Endothelial cell (in vitro differentiated cells): ENCODE results near the gene HMGCR. TPM values are rescaled to one million over a fixed set of nuclear protein-coding genes. Genes with fewer than 3 reads are reported as not detected.

Source experiments
- DNase-seq: peaks from one replicate; pipeline ENCODE4 v3.0.0; 2021; ENCODE audit warnings: low spot score
- H3K27ac Mint-ChIP-seq: one replicate; pipeline ENCODE4 v1.8.0; 2021; ENCODE audit warnings: mixed read lengths, inconsistent platforms; ENCODE audit not compliant: unreplicated experiment
- H3K27me3 Mint-ChIP-seq: one replicate; pipeline ENCODE4 v1.8.0; 2021; ENCODE audit warnings: mild to moderate bottlenecking, moderate library complexity, mixed read lengths, inconsistent platforms; ENCODE audit not compliant: unreplicated experiment
- H3K36me3 Mint-ChIP-seq: one replicate; pipeline ENCODE4 v1.8.0; 2021; ENCODE audit warnings: mild to moderate bottlenecking, low read depth, mixed read lengths, inconsistent platforms; ENCODE audit not compliant: unreplicated experiment
- H3K4me1 Mint-ChIP-seq: one replicate; pipeline ENCODE4 v1.8.0; 2021; ENCODE audit warnings: mild to moderate bottlenecking, mixed read lengths, inconsistent platforms; ENCODE audit not compliant: unreplicated experiment
- H3K4me3 Mint-ChIP-seq: one replicate; pipeline ENCODE4 v1.8.0; 2021; ENCODE audit warnings: mild to moderate bottlenecking, mixed read lengths, inconsistent platforms; ENCODE audit not compliant: unreplicated experiment
- H3K9me3 Mint-ChIP-seq: one replicate; pipeline ENCODE4 v1.8.0; 2021; ENCODE audit warnings: mixed read lengths, inconsistent platforms; ENCODE audit not compliant: unreplicated experiment
- total RNA-seq: library from RNA; stranded (reverse); fragmentation: NEBNext Ultra II Directional; extraction: Animal tissue kit (Norgen Biotek cat#: 25700); gene quantifications from one replicate; pipeline ENCODE4 v1.2.1, GENCODE V29; 2021; ENCODE audit not compliant: unreplicated experiment
- TF ChIP-seq, protein P1 (sequence below): fragments of 200-600 bp; sonication (generic); IDR thresholded peaks from one replicate; pipeline ENCODE4 v1.5.0; 2021; ENCODE audit warnings: antibody characterized with exemption; ENCODE audit not compliant: unreplicated experiment

The HMGCR gene
- total RNA-seq, 1 donor from 2014 or later = 145 TPM

GRCh38 chr5:75367401-75367800, 30.4 kb downstream of the HMGCR start:
- Mint-ChIP-seq H3K27me3 (peaks cover 2% of the 10 kb centered on the region), H3K4me1 (peaks cover 14% of the 10 kb centered on the region), H3K36me3 (peaks cover 10% of the 10 kb centered on the region), H3K4me3 (no peak overlapping the region), H3K27ac (no peak overlapping the region), H3K9me3 (no peaks in the 10 kb centered on the region)
- TF ChIP-seq, protein P1, sequence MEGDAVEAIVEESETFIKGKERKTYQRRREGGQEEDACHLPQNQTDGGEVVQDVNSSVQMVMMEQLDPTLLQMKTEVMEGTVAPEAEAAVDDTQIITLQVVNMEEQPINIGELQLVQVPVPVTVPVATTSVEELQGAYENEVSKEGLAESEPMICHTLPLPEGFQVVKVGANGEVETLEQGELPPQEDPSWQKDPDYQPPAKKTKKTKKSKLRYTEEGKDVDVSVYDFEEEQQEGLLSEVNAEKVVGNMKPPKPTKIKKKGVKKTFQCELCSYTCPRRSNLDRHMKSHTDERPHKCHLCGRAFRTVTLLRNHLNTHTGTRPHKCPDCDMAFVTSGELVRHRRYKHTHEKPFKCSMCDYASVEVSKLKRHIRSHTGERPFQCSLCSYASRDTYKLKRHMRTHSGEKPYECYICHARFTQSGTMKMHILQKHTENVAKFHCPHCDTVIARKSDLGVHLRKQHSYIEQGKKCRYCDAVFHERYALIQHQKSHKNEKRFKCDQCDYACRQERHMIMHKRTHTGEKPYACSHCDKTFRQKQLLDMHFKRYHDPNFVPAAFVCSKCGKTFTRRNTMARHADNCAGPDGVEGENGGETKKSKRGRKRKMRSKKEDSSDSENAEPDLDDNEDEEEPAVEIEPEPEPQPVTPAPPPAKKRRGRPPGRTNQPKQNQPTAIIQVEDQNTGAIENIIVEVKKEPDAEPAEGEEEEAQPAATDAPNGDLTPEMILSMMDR = no peak
- DNase-seq = no peak

DNA sequence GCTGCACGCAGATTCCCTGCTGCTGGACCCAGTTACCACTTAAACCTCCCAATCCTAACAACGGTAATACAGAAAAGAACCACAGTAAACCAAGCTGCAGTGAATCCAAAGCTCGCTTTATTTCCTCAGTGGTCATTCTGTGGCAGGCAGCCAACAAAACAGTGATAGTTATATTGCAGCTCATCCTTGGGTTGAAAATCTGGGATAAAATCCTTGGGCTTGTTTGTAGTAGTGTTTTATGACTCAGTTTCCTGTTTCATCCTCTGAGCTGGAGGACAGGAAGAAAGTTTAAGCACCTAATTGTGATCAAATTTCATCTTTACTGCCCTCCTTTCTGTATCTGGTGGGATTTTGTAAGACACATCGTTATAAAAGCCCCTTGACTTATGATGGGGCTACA, 31.4 kb downstream of the HMGCR start:
- H3K4me1 Mint-ChIP-seq = peaks cover 14% of the 10 kb centered on the region
- DNase-seq = no peak

GRCh38 chr5:75373862-75374261, 36.8 kb downstream of the HMGCR start:
- Mint-ChIP-seq H3K27ac (no peak overlapping the region), H3K27me3 (peaks cover 1% of the 10 kb centered on the region), H3K9me3 (no peaks in the 10 kb centered on the region), H3K36me3 (peaks cover 10% of the 10 kb centered on the region), H3K4me1 (no peaks in the 10 kb centered on the region), H3K4me3 (no peak overlapping the region)
- DNase-seq = no peak
- TF ChIP-seq, protein P1 = no peak

More for the DNA sequence above, 31.4 kb downstream of the HMGCR start:
- H3K4me3 Mint-ChIP-seq = no peak overlapping the region
- H3K9me3 Mint-ChIP-seq = no peaks in the 10 kb centered on the region
- H3K27me3 Mint-ChIP-seq = peaks cover 2% of the 10 kb centered on the region
- H3K27ac Mint-ChIP-seq = no peak overlapping the region
- TF ChIP-seq, protein P1 = no peak
- peaks cover 3% of the 10 kb centered on the region for H3K36me3 Mint-ChIP-seq

GRCh38 chr5:75374394-75374814, 37.4 kb downstream of the HMGCR start:
- H3K9me3 Mint-ChIP-seq = no peaks in the 10 kb centered on the region
- H3K4me3 Mint-ChIP-seq = no peak overlapping the region

DNA sequence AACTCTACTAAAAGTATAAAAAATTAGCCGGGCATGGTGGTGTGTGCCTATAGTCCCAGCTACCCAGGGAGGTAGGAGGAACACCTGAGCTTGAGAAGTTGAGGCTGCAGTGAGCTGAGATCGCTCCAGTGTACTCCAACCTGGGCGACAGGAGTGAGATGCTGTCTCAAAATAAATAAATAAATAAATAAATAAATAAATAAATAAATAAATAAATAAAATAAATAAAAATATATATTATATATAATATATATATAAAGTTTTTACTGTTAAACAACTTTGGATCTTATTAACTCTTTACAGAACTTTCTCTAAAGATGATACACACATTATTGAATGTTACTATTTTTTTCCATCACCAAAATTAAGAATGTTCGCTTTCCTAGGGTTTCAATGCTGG, 38.4 kb downstream of the HMGCR start:
- no peaks in the 10 kb centered on the region for H3K4me1 Mint-ChIP-seq

More at GRCh38 chr5:75374394-75374814, 37.4 kb downstream of the HMGCR start:
- Mint-ChIP-seq H3K27ac (no peak overlapping the region), H3K4me1 (no peaks in the 10 kb centered on the region), H3K27me3 (peaks cover 1% of the 10 kb centered on the region), H3K36me3 (peaks cover 10% of the 10 kb centered on the region)
- DNase-seq = no peak
- TF ChIP-seq, protein P1 = no peak

More for the DNA sequence above, 38.4 kb downstream of the HMGCR start:
- no peak for DNase-seq
- H3K4me3 Mint-ChIP-seq = no peak overlapping the region
- TF ChIP-seq, protein P1 = no peak
- no peaks in the 10 kb centered on the region for H3K9me3 Mint-ChIP-seq
- no peak overlapping the region for H3K27ac Mint-ChIP-seq
- peaks cover 10% of the 10 kb centered on the region for H3K36me3 Mint-ChIP-seq
- peaks cover 1% of the 10 kb centered on the region for H3K27me3 Mint-ChIP-seq
